Neural progenitor cell (in vitro differentiated cells): ENCODE data around the gene PIAS1. TPM values are rescaled to one million over a fixed set of nuclear protein-coding genes. Genes with fewer than 3 reads are reported as not detected.
"Not testable (repeated sequence)": the region's sequence is repeated elsewhere in the genome, so short reads cannot be mapped to it uniquely, and the experiment has no call there.

ENCODE experiments used
- DNase-seq: peaks from one replicate; pipeline ENCODE4 v3.0.0-alpha.2; 2016; ENCODE audit warnings: low spot score
- H2AFZ ChIP-seq: fragments of 200-600 bp; sonication (generic); replicated peaks from 2 replicates; pipeline ENCODE4 v1.6.1; 2016; ENCODE audit warnings: antibody characterized with exemption
- H3F3A ChIP-seq: fragments of 200-600 bp; sonication (generic); 2 replicates; pipeline ENCODE4 v1.6.1; 2016; ENCODE audit warnings: antibody characterized with exemption, low read depth
- H3K27ac ChIP-seq: fragments of 200-600 bp; sonication (generic); 2 replicates; pipeline ENCODE4 v1.5.1; 2016; ENCODE audit warnings: mild to moderate bottlenecking
- H3K27me3 ChIP-seq: fragments of 200-600 bp; sonication (generic); 2 replicates; pipeline ENCODE4 v1.6.1; 2016; ENCODE audit warnings: mild to moderate bottlenecking, moderate library complexity
- H3K36me3 ChIP-seq: fragments of 200-600 bp; sonication (generic); 2 replicates; pipeline ENCODE4 v1.5.1; 2016
- H3K4me1 ChIP-seq: fragments of 200-600 bp; sonication (generic); 2 replicates; pipeline ENCODE4 v1.6.1; 2016; ENCODE audit warnings: mixed run types
- H3K4me2 ChIP-seq: fragments of 200-600 bp; sonication (generic); 2 replicates; pipeline ENCODE4 v1.6.1; 2016
- H3K4me3 ChIP-seq: fragments of 200-600 bp; sonication (generic); 2 replicates; pipeline ENCODE4 v1.5.1; 2016
- H3K79me2 ChIP-seq: fragments of 200-600 bp; sonication (generic); 2 replicates; pipeline ENCODE4 v1.6.1; 2016; ENCODE audit warnings: low read depth
- H3K9ac ChIP-seq: fragments of 200-600 bp; sonication (generic); 2 replicates; pipeline ENCODE4 v1.6.1; 2016
- H3K9me3 ChIP-seq: fragments of 200-600 bp; sonication (generic); 2 replicates; pipeline ENCODE4 v1.5.1; 2016; ENCODE audit warnings: low read depth
- H4K20me1 ChIP-seq: fragments of 200-600 bp; sonication (generic); 2 replicates; pipeline ENCODE4 v1.6.1; 2016; ENCODE audit warnings: low read depth
- H3K27ac Mint-ChIP-seq: 3 replicates; pipeline ENCODE4 v1.8.0; 2021; ENCODE audit warnings: mixed read lengths
- H3K27me3 Mint-ChIP-seq: 2 replicates; pipeline ENCODE4 v1.8.0; 2022; ENCODE audit warnings: low read depth, mild to moderate bottlenecking, inconsistent platforms, moderate library complexity, mixed read lengths; ENCODE audit not compliant: insufficient read depth
- H3K36me3 Mint-ChIP-seq: 3 replicates; pipeline ENCODE4 v1.8.0; 2021; ENCODE audit warnings: mixed read lengths
- H3K4me1 Mint-ChIP-seq: 3 replicates; pipeline ENCODE4 v1.8.0; 2021; ENCODE audit warnings: mixed read lengths
- H3K4me3 Mint-ChIP-seq: 3 replicates; pipeline ENCODE4 v1.8.0; 2021; ENCODE audit warnings: mild to moderate bottlenecking, moderate library complexity, mixed read lengths
- H3K9me3 Mint-ChIP-seq: 3 replicates; pipeline ENCODE4 v1.8.0; 2020; ENCODE audit warnings: mixed read lengths
- EZH2 ChIP-seq: fragments of 200-600 bp; sonication (generic); IDR thresholded peaks from 2 replicates; pipeline ENCODE4 v1.6.1; 2017; ENCODE audit warnings: antibody characterized with exemption, mild to moderate bottlenecking, moderate library complexity
- EZH2phosphoT487 ChIP-seq: fragments of 200-600 bp; sonication (generic); IDR thresholded peaks from 2 replicates; pipeline ENCODE4 v1.6.1; 2017; ENCODE audit warnings: antibody characterized with exemption
- total RNA-seq: library from RNA; depleted of rRNA; stranded (reverse); fragments of >200 nt; gene quantifications from 2 replicates; pipeline ENCODE4 v1.2.3, GENCODE V29; 2015; ENCODE audit warnings: low replicate concordance
- TF ChIP-seq, protein P1 (sequence below): fragments of 200-600 bp; sonication (generic); IDR thresholded peaks from 2 replicates; pipeline ENCODE4 v1.5.1; 2017; ENCODE audit warnings: antibody characterized with exemption, mild to moderate bottlenecking

The PIAS1 gene
- total RNA-seq, result 34.6 and 48.2 TPM in 2 replicates

DNA sequence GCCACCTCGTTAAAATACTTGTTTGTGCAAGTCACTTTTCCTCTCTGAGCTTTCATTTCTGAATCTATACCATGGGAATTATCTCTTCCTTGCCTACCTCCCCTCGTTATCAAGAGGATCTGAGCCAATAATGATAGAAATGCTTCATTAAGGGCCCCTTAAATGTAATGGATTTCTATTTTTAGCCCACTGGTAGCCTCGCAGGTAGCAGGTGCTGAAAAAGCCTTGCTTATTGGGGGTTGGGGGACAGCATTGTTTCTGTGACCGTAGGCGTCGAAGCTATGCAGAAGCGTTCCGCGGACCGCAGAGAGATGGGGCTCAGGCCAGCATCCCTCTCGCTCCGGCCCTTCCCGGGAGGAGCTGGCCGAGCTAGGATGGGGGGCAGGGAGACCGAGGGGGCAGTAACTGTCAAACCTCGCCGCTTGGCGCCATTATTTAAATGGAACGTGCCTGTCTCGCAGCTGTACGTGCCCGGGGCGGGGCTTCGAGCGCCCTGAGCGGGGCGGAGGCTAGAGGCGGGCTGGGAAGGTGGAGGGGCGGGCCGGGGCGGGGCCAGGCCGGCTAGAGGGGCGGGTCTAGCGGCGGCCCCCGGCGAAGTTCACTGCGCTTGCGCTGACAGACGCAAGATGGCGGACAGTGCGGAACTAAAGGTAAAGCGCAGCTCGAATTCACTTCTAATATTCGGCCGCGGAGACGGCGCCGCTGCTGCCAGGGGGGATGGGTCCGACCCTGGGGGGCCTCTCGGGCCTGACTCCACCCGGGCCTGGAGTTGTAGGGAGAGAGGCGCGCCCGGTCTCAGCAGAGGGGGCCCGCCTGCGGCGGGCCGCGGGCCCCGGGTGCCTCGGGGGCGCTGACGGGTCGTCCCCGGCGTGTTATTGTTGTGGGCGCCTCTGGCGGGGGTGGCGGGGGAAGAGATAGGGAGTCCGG lies at the start of gene PIAS1:
TSS of gene PIAS1 (plus strand) at position 615 of the 927 bp plus-strand sequence. CDS start at position 627, 12 bp downstream.
- peak within 1 kb of the TSS; percentile 94 for H2AFZ ChIP-seq
- H3K27me3 ChIP-seq, result no peaks in the 10 kb centered on the region
- no peaks in the 10 kb centered on the region for H3K9me3 Mint-ChIP-seq
- peak within 1 kb of the TSS; percentile 70 for H3K9ac ChIP-seq
- peaks cover 47% of the 10 kb centered on the region for H3K79me2 ChIP-seq
- H3K9me3 ChIP-seq, result no peaks in the 10 kb centered on the region
- peak within 1 kb of the TSS; percentile 93 for H3K27ac ChIP-seq
- no peaks in the 10 kb centered on the region for H3K36me3 ChIP-seq
- peak within 1 kb of the TSS; percentile 95 for H3K27ac Mint-ChIP-seq
- H3K4me2 ChIP-seq, result peak within 1 kb of the TSS; percentile 91
- peaks cover under 1% of the 10 kb centered on the region for H3K27me3 Mint-ChIP-seq
- H3K36me3 Mint-ChIP-seq, result peaks cover 1% of the 10 kb centered on the region
- H3F3A ChIP-seq, result peaks cover 21% of the 10 kb centered on the region
- TF ChIP-seq, protein P1, sequence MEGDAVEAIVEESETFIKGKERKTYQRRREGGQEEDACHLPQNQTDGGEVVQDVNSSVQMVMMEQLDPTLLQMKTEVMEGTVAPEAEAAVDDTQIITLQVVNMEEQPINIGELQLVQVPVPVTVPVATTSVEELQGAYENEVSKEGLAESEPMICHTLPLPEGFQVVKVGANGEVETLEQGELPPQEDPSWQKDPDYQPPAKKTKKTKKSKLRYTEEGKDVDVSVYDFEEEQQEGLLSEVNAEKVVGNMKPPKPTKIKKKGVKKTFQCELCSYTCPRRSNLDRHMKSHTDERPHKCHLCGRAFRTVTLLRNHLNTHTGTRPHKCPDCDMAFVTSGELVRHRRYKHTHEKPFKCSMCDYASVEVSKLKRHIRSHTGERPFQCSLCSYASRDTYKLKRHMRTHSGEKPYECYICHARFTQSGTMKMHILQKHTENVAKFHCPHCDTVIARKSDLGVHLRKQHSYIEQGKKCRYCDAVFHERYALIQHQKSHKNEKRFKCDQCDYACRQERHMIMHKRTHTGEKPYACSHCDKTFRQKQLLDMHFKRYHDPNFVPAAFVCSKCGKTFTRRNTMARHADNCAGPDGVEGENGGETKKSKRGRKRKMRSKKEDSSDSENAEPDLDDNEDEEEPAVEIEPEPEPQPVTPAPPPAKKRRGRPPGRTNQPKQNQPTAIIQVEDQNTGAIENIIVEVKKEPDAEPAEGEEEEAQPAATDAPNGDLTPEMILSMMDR, result no peak
- no peak for TF ChIP-seq EZH2phosphoT487
- TF ChIP-seq EZH2, result no peak
- peaks cover 41% of the 10 kb centered on the region for H4K20me1 ChIP-seq
- peak within 1 kb of the TSS; percentile 100 for H3K4me3 Mint-ChIP-seq
- peak; percentile 98 for DNase-seq
- H3K4me1 ChIP-seq, result peaks cover 42% of the 10 kb centered on the region
- H3K4me1 Mint-ChIP-seq, result peaks cover 43% of the 10 kb centered on the region
- peak within 1 kb of the TSS; percentile 98 for H3K4me3 ChIP-seq

DNA sequence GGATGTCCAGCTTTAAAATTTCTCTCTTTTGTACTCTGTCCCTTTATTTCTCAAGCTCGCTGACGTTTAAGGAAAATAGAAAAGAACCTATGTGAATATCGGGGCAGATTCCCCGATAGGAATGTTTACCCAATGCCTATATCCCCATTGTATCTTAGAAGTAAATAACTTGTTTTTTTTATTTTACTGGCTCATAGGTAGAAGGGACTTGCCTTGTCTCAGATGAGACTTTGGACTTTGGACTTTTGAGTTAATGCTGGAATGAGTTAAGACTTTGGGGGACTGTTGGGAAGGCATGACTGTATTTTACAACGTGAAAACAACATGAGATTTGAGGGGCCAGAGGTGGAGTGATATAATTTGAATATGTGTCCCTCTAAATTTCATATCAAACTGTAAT lies 46.5 kb upstream of the PIAS1 start:
- H3K4me3 ChIP-seq, H3K27ac Mint-ChIP-seq, H3K79me2 ChIP-seq, H3K9ac ChIP-seq, H3K27me3 Mint-ChIP-seq, H3K9me3 ChIP-seq, H3K4me1 ChIP-seq, H3K4me1 Mint-ChIP-seq, H3F3A ChIP-seq, H2AFZ ChIP-seq, H3K36me3 ChIP-seq, DNase-seq, H3K36me3 Mint-ChIP-seq, H3K4me2 ChIP-seq, H3K27ac ChIP-seq, H3K4me3 Mint-ChIP-seq, H3K27me3 ChIP-seq, H4K20me1 ChIP-seq: not testable (repeated sequence)
- peaks cover 22% of the 10 kb centered on the region for H3K9me3 Mint-ChIP-seq

- H3K36me3 Mint-ChIP-seq, result peaks cover 9% of the 10 kb centered on the region
- Histone ChIP-seq H3K9ac (no peak overlapping the region), H3K36me3 (no peaks in the 10 kb centered on the region), H3K4me3 (no peak overlapping the region), H3F3A (no peaks in the 10 kb centered on the region), H3K4me2 (no peak overlapping the region), H3K9me3 (no peaks in the 10 kb centered on the region), H3K4me1 (no peaks in the 10 kb centered on the region), H3K79me2 (no peaks in the 10 kb centered on the region), H4K20me1 (no peaks in the 10 kb centered on the region), H3K27ac (no peak overlapping the region), H3K27me3 (no peaks in the 10 kb centered on the region), H2AFZ (peak overlapping the region; percentile 76)
- no peak overlapping the region for H3K27ac Mint-ChIP-seq
- H3K27me3 Mint-ChIP-seq, result peaks cover 4% of the 10 kb centered on the region
- no peak for DNase-seq
- H3K4me1 Mint-ChIP-seq, result peaks cover 6% of the 10 kb centered on the region
- TF ChIP-seq EZH2, result no peak
- TF ChIP-seq, protein P1, result no peak
- peaks cover 22% of the 10 kb centered on the region for H3K9me3 Mint-ChIP-seq
- H3K4me3 Mint-ChIP-seq, result no peak overlapping the region
These were observed 43.6 kb upstream of the PIAS1 start for GRCh38 chr15:68010361-68011153.
